ENCODE results near the gene TGOLN2.
"Not testable (repeated sequence)": the region's sequence is repeated elsewhere in the genome, so short reads cannot be mapped to it uniquely, and the experiment has no call there.

GRCh38 chr2:85315921-85316320 lies 11.9 kb downstream of the TGOLN2 start:
- not testable (repeated sequence) for TF ChIP-seq CTCF, POLR2A (IDR thresholded peaks at IDR 0.05)
